Activated CD4-positive, alpha-beta memory T cell treated with anti-CD3 and anti-CD28 coated beads, Interleukin-2, amount 10 ng/mL, durations not matched to agents 7 days and 5 days (primary cell): ENCODE data around the gene AQP6. TPM values are rescaled to one million over a fixed set of nuclear protein-coding genes. Genes with fewer than 3 reads are reported as not detected.

ENCODE experiments used
- CTCF ChIA-PET: fragments of 350-600 bp; sonication (Branson Sonifier 250); formaldehyde crosslinking; loops from one replicate; lab custom pipeline; 2021; ENCODE audit warnings: antibody characterized with exemption, inconsistent platforms; lab: Charles Lee
- POLR2A ChIA-PET: fragments of 350-600 bp; sonication (Branson Sonifier 250); formaldehyde crosslinking; loops from one replicate; lab custom pipeline; 2021; ENCODE audit warnings: antibody characterized with exemption; lab: Charles Lee
- DNase-seq: peaks from one replicate; pipeline ENCODE4 v3.0.0-alpha.2; 2020
- H3K27ac Mint-ChIP-seq: one replicate; pipeline ENCODE4 v1.8.0; 2021; ENCODE audit warnings: mild to moderate bottlenecking, mixed read lengths
- H3K27me3 Mint-ChIP-seq: one replicate; pipeline ENCODE4 v1.8.0; 2021; ENCODE audit warnings: mixed read lengths
- H3K36me3 Mint-ChIP-seq: one replicate; pipeline ENCODE4 v1.8.0; 2021; ENCODE audit warnings: low read depth, mixed read lengths
- H3K4me1 Mint-ChIP-seq: one replicate; pipeline ENCODE4 v1.8.0; 2021; ENCODE audit warnings: mixed read lengths
- H3K4me3 Mint-ChIP-seq: one replicate; pipeline ENCODE4 v1.8.0; 2021; ENCODE audit warnings: mild to moderate bottlenecking, mixed read lengths
- H3K9me3 Mint-ChIP-seq: one replicate; pipeline ENCODE4 v1.8.0; 2021; ENCODE audit warnings: mixed read lengths
- total RNA-seq, 2 experiments: library from RNA; stranded (reverse); gene quantifications; one replicate each; pipeline ENCODE4 v1.2.3, GENCODE V29; 2021

AQP6 gene
- total RNA-seq, 2 experiments from 2014 or later, result not detected

DNA sequence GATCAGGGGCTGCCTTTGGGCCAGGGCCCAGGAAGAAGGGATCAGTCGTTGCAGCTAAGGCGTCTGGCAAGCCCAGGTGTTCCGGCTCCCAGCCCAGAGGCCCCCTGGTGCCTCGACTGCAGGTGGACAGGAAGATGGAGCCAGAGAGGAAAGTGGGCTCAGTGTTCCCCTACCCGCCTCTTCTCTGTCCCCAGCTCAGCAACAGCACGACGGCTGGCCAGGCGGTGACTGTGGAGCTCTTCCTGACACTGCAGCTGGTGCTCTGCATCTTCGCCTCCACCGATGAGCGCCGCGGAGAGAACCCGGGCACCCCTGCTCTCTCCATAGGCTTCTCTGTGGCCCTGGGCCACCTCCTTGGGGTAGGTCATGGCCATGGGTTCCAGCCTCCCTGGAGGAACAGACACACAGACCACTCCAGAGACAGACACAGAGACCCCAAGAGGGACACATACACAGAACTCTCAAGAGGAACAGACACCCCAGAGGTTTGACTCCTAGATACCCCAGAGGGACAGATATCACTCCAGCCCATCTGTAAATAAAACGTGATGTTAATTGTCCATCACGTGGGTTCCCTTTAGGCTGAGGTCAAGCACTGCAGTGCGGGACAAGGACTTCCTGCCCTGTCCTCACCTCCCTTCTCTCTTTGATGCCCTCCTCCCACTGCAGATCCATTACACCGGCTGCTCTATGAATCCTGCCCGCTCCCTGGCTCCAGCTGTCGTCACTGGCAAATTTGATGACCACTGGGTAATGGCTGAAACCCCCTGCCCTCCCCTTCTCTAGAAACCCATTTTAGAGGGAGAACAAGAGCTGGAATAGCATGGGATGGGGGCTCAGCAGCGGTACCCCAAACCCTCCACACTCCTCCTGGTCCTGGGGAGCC lies 18.5 kb upstream of the AQP6 start:
- ChIA-PET POLR2A (interaction anchor here (1.7 kb wide), 1 partner anchor 9 kb away, joined by 4 read pairs; no protein-coding TSS in a partner anchor), CTCF (interaction anchor here (0.8 to 1.3 kb wide), 2 partner anchors 9 to 13 kb away, joined by 4 to 5 read pairs; no protein-coding TSS in a partner anchor)
- Mint-ChIP-seq H3K9me3 (no peaks in the 10 kb centered on the region), H3K4me3 (no peak overlapping the region), H3K36me3 (no peaks in the 10 kb centered on the region), H3K27me3 (peaks cover 57% of the 10 kb centered on the region), H3K4me1 (no peaks in the 10 kb centered on the region), H3K27ac (no peak overlapping the region)
- no peak for DNase-seq

DNA sequence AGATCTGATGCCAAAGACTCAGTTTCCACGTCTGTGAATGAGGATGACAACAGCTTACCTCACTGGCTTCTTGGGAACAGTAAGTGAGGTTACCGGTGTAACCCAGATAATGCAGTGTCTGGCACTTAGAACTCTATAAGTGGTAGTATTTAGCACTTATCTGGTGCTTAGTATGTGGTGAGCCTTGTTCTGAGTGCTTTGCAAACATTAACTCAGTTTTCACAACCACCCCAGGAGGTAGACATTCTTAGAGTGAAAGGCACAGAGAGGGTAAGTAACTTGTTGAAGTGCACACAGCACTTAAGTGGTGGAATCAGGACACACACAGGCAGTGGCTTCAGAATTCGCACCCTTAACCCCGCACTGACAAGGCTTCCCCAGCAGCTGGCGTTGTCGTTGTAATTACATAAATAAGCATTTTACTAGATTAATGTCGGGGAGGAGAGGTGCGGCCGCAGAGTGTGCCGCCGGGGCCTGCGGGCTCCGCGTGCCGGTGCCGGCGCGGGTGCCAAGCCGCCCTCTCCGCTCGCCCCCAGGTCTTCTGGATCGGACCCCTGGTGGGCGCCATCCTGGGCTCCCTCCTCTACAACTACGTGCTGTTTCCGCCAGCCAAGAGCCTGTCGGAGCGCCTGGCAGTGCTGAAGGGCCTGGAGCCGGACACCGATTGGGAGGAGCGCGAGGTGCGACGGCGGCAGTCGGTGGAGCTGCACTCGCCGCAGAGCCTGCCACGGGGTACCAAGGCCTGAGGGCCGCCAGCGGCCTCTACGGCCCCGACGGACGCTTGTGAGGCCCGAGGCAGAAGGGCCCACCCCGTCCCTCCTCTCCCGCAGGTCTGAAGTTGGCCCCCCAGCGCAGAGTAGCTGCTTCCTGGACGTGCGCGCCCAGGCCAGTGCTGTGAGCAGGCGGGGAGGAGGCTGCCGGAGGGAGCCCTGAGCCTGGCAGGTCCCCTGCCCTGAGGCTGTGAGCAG lies 17.6 kb upstream of the AQP6 start:
- ChIA-PET CTCF (interaction anchor here (0.8 to 1.3 kb wide), 2 partner anchors 10 to 12 kb away, joined by 4 to 5 read pairs; no protein-coding TSS in a partner anchor), POLR2A (interaction anchor here (1.7 kb wide), 1 partner anchor 10 kb away, joined by 4 read pairs; no protein-coding TSS in a partner anchor)
- H3K36me3 Mint-ChIP-seq, result no peaks in the 10 kb centered on the region
- no peak for DNase-seq
- H3K9me3 Mint-ChIP-seq, result no peaks in the 10 kb centered on the region
- H3K4me1 Mint-ChIP-seq, result peaks cover under 1% of the 10 kb centered on the region
- H3K27me3 Mint-ChIP-seq, result peaks cover 67% of the 10 kb centered on the region
- H3K4me3 Mint-ChIP-seq, result no peak overlapping the region
- no peak overlapping the region for H3K27ac Mint-ChIP-seq

DNA sequence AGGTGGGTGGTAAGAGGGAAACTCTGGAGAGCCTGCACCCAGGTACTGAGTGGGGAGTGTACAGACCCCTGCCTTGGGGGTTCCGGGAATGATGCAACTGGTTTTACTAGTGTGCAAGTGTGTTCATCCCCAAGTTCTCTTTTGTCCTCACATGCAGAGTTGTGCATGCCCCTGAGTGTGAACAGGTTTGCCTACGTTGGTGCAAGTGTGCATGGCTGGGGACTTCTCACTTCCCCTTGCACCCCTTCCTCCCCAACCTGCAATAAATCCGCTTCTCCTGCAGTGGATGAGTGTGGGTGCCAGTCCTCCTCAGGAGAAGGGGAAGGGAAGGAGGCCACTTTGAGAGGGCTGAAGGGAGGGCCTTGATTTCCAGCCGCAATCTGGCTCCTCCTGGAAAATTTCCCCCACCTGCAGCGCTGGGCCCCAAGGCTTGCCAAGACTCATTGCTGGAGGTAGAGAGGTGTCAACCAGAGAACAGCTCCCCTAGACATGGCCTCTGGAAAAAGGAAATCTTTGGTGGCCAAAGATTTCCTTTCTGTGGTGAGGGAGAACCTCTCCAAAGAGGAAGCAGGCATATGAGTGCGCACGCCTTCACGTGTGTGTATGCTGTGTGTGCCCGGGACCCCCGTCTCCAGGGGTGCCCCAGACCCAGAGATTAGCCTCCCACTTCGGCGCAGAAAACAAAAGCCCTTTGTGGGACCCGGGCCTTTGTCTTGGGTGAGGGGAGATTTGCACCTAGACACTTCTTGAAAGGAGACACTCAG lies 16.7 kb upstream of the AQP6 start:
- Mint-ChIP-seq H3K36me3 (peaks cover 4% of the 10 kb centered on the region), H3K4me1 (peaks cover 7% of the 10 kb centered on the region), H3K27ac (no peak overlapping the region), H3K9me3 (no peaks in the 10 kb centered on the region), H3K27me3 (peaks cover 75% of the 10 kb centered on the region), H3K4me3 (no peak overlapping the region)
- no peak for DNase-seq
- ChIA-PET POLR2A (no interaction called here), CTCF (no interaction called here)

DNA sequence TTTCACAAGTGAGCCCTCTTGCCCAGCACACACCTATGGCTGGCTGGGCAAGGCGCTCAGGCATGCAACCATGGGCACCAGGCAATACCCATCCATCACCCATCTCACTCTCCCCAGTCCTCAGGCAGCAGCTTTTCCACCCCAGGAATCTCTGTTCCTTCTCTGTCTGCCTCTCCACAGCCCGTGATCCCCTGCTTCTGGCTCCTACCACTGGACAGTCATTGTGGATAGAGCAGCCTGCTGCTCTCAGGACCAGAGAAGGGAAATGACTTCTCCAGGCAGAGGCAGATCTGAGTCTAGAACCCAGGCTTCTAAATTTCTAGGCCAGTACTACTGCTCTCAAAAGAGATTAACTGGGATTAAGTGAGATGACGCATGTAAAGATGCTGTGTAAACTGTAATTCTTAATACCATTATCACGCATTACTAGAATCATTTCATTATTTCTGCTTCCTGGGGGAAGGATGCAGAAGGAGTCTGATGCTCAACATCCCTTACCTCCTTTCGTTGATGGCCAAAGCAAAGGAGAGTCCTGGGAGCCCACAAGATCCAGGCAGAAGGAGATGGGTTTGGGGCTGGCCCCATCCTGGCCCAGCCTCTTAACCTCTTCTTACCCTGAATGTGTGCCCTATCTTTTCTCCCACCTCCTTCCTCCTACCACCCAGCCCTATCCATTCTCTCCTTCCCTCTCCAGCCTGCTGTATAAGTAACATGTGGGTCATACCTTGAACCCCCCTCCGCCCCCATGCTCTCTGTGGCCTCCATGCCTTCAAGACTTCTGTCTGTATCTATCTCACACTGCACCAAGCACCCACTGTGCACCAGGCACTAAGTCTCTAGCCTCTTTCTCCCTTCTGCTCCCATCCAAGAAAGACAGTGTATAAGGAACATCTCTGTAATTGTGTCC lies 15.8 kb upstream of the AQP6 start:
- no peak for DNase-seq
- CTCF ChIA-PET, result interaction anchor here (1.0 to 4.6 kb wide), 3 partner anchors 10 to 216 kb away, joined by 3 to 19 read pairs (median 14); no protein-coding TSS in a partner anchor
- Mint-ChIP-seq H3K27me3 (peaks cover 75% of the 10 kb centered on the region), H3K36me3 (peaks cover 4% of the 10 kb centered on the region), H3K9me3 (no peaks in the 10 kb centered on the region), H3K27ac (no peak overlapping the region), H3K4me1 (peaks cover 7% of the 10 kb centered on the region), H3K4me3 (no peak overlapping the region)
- POLR2A ChIA-PET, result interaction anchor here (0.7 to 1.5 kb wide), 2 partner anchors 12 to 14 kb away, joined by 3 read pairs; no protein-coding TSS in a partner anchor

DNA sequence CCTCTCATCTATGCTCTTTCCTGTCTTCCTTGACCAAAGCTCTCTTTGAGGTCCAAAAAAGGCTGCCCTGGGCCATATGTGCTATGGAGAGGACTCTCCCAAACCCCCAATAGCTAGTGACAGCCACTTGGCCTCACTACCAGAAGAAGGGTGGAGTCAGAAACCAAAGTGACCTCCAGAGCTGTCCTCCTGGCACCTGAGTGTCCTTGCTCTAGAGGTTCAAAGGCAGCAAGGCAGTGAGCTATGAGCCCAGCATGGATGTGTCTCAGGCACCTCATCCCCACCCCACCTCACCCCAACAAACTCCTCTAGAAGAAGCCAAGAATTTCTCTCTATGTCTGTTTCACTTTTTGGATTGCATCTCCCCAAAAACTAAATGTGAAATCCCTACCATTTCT lies 15.2 kb upstream of the AQP6 start:
- Mint-ChIP-seq H3K4me3 (no peak overlapping the region), H3K27ac (no peak overlapping the region), H3K36me3 (peaks cover 4% of the 10 kb centered on the region), H3K27me3 (peaks cover 78% of the 10 kb centered on the region), H3K4me1 (peaks cover 7% of the 10 kb centered on the region), H3K9me3 (no peaks in the 10 kb centered on the region)
- no peak for DNase-seq
- CTCF ChIA-PET, result interaction anchor here (1.0 to 4.6 kb wide), 3 partner anchors 9 to 217 kb away, joined by 3 to 19 read pairs (median 14); no protein-coding TSS in a partner anchor
- POLR2A ChIA-PET, result interaction anchor here (0.7 to 1.5 kb wide), 2 partner anchors 12 to 15 kb away, joined by 3 read pairs; no protein-coding TSS in a partner anchor

DNA sequence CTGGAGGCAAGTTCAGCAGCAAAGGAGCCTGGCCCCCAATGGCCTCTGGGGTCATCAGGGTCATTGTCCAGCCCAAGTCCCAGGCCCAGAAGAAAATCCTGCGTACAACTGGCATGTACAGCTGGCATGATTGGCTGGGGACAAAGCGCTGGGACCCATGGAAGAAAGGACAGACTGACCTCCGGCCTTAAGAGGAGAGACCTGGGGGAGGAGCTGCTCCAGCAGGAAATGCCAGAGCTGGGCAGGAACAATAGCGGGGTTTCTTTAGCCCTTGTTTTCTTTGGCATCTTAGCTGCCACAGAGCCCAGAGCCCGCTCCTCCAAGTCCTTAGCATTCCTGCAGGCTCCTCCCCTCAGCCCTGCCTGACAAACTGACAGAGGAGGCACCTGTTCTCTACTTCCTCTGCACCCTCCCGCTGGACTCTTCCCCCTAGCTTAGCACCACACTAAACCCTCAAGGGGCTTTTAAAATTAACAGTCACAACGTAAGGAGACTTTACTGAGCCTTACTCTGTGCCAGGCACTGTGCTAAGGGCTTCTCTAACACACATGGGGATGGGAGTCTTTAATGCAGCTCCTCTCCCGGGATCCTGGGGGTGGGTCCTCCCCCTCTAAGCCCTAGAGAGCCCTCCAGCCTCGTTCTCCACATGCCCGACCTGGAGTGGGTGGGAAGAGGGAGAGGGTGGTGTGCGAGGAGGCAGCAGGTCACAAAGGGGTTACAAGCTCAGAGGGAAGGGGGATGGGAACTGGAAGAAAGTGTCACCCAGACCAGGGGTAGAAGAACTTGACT lies 12.9 kb upstream of the AQP6 start:
- peaks cover 7% of the 10 kb centered on the region for H3K4me1 Mint-ChIP-seq
- H3K36me3 Mint-ChIP-seq, result peaks cover 4% of the 10 kb centered on the region
- ChIA-PET CTCF (interaction anchor here (1.6 to 4.6 kb wide), 2 partner anchors 14 to 110 kb away, joined by 4 to 19 read pairs; no protein-coding TSS in a partner anchor), POLR2A (interaction anchor here (0.6 to 1.0 kb wide), 3 partner anchors 14 to 1258 kb away, joined by 3 to 4 read pairs (median 3); partner anchors contain the start of gene POU6F1)
- no peak for DNase-seq
- peaks cover 86% of the 10 kb centered on the region for H3K27me3 Mint-ChIP-seq
- H3K4me3 Mint-ChIP-seq, result no peak overlapping the region
- H3K27ac Mint-ChIP-seq, result no peak overlapping the region
- H3K9me3 Mint-ChIP-seq, result no peaks in the 10 kb centered on the region

DNA sequence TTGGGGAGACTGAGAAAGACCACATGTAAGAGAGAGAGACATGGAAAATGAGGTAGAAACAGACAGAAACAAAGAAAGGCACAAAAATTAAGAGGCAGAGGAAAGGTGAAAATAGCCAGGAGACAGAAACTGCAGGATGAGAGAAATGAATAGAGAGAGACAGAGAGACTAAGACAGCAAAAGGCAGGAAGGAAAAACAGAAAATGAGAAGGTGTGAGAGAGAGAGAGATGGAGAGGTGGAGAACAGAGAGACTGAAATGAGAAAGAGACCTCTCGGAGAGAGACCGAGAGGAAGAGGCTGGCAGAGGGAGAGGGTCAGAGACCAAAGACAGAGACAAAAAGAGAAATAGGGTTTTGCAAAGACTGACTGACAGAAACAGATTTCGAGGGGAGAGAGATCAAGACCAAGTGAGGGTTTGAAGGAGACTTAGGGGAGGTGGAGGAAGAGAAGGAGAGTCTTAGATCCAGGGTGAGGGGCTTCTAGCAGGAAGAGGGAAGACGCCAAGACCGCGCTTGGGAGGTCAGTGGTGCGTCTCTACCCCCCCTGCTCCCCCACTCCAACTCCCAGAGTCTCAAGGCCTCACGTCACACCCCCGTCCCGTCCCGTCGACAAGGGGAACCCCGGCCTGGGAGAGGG lies 12.2 kb upstream of the AQP6 start:
- Mint-ChIP-seq H3K4me3 (no peak overlapping the region), H3K27me3 (peaks cover 88% of the 10 kb centered on the region), H3K27ac (no peak overlapping the region), H3K36me3 (peaks cover 4% of the 10 kb centered on the region), H3K9me3 (no peaks in the 10 kb centered on the region), H3K4me1 (peaks cover 7% of the 10 kb centered on the region)
- POLR2A ChIA-PET, result interaction anchor here (0.6 to 1.0 kb wide), 2 partner anchors 15 to 1257 kb away, joined by 3 read pairs; partner anchors contain the start of gene POU6F1
- CTCF ChIA-PET, result interaction anchor here (1.6 to 4.6 kb wide), 2 partner anchors 15 to 110 kb away, joined by 4 to 19 read pairs; no protein-coding TSS in a partner anchor
- no peak for DNase-seq

DNA sequence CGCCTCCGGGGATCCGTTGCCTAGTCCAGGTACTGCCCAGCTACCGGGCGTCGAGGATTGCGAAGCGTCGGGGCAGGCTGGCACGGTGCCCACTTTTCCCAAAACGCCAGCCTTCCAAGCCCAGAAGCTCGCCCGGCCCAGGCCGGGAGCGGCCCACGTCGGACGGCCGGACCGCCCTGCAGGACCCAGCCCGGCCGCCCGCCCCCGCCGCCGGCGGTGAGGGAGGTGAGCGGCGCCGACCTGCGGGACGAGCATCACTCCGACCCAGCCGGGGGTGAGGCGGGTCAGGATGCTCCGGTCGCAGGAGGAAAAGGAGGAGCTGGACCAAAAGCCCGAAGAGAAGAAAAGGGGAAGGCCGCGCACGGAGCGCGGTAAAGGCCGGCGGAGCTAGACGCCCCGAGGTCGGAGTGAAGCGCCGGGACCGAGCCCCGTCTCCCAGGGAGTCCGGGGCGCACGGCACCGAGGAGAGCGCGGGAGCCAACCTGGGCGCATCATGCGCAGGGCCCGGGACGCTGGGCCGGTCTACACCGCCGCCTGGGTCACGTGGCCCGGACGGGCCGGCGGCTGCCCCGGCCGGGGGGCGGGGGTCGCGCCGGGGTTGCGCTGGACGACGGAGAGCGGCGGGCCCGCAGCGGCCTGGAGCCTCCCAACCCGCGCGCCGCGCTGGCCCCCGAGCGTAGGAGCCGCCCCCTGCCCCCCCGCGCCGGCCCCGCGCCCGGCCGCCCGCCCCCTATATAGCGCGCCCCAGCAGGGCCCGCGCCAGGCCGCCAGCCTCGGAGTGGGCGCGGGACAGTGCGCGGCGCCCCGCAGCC lies 11.4 kb upstream of the AQP6 start, which contains the start of gene AQP5:
Gene AQP5 (plus strand): TSS at position 762 of the 812 bp plus-strand sequence. CDS start 146 bp downstream, outside the sequence.
- Mint-ChIP-seq H3K27me3 (peaks cover 86% of the 10 kb centered on the region), H3K9me3 (no peaks in the 10 kb centered on the region)

DNA sequence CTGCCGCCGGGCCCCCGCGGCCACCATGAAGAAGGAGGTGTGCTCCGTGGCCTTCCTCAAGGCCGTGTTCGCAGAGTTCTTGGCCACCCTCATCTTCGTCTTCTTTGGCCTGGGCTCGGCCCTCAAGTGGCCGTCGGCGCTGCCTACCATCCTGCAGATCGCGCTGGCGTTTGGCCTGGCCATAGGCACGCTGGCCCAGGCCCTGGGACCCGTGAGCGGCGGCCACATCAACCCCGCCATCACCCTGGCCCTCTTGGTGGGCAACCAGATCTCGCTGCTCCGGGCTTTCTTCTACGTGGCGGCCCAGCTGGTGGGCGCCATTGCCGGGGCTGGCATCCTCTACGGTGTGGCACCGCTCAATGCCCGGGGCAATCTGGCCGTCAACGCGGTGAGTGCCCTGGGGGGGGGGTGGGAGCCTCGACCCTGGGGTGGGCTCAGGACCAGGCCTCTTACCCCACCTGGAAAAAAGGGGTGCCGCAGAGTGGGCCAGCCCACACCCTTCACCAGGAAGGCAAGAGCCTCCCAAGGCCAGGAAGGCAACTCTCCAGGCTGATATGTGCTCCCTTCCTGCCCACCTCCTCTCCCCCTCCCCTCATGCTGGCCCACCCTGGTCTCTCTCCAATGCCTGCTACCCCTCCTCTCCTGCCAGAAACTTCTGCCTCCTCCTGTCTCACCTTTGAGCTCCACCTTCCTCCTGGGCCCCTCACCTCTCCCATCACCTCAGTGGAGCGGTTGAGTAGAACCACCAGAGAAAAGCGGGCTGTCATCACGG lies 10.6 kb upstream of the AQP6 start:
- ChIA-PET POLR2A (no interaction called here), CTCF (interaction anchor here (1.0 kb wide), 1 partner anchor 17 kb away, joined by 3 read pairs; no protein-coding TSS in a partner anchor)
- peaks cover 82% of the 10 kb centered on the region for H3K27me3 Mint-ChIP-seq
- no peak overlapping the region for H3K27ac Mint-ChIP-seq
- H3K9me3 Mint-ChIP-seq, result no peaks in the 10 kb centered on the region
- H3K4me1 Mint-ChIP-seq, result peaks cover 9% of the 10 kb centered on the region
- no peak for DNase-seq
- H3K36me3 Mint-ChIP-seq, result peaks cover 4% of the 10 kb centered on the region
- no peak overlapping the region for H3K4me3 Mint-ChIP-seq

More for the DNA sequence above, 11.4 kb upstream of the AQP6 start, which contains the start of gene AQP5:
- peaks cover 4% of the 10 kb centered on the region for H3K36me3 Mint-ChIP-seq
- H3K27ac Mint-ChIP-seq, result no peak within 1 kb of the TSS
- POLR2A ChIA-PET, result interaction anchor here (1.0 kb wide), 1 partner anchor 16 kb away, joined by 3 read pairs; no protein-coding TSS in a partner anchor
- H3K4me1 Mint-ChIP-seq, result peaks cover 7% of the 10 kb centered on the region
- no peak within 1 kb of the TSS for H3K4me3 Mint-ChIP-seq
- DNase-seq, result no peak
- CTCF ChIA-PET, result interaction anchor here (4.6 kb wide), 1 partner anchor 16 kb away, joined by 19 read pairs; no protein-coding TSS in a partner anchor
